ENCODE results near the gene ZSCAN22. TPM values are rescaled to one million over a fixed set of nuclear protein-coding genes. Genes with fewer than 3 reads are reported as not detected.

Gene ZSCAN22
- total RNA-seq, 2 donors from 2014 or later: 1.6 to 2.6 TPM

DNA sequence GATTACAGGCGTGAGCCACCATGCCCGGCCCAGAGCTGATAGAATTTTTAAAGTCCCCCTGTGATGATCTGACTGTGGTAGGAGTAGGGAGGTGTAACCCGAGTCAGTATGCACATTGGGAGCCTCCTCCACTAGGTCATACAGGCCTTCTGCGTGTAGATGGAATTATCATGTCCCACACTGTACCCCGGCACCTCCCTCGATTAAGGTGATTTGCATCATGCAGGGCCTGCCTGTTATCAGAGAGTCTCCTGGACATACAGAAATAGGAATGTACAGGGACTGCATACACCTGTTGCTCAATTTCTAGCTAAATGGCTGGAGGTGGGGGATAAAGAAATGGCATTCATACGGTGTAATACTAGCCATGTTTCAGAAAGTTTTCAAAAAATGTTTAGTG is 22.5 kb upstream of the ZSCAN22 start:
- peak overlapping the region; percentile 76 to 90 for H3K27ac ChIP-seq
- H3K4me1 ChIP-seq: peaks cover 0 to 12% of the 10 kb centered on the region in 2 donors
- DNase-seq (ENCODE audit: low spot score): no peak
- no peaks in the 10 kb centered on the region for H3K9me3 ChIP-seq
- H3K36me3 ChIP-seq: peaks cover 25% of the 10 kb centered on the region
- H3K27me3 ChIP-seq: no peaks in the 10 kb centered on the region
- H3K4me3 ChIP-seq: peak overlapping the region in 1 of 2 donors; percentile 82
- TF ChIP-seq, protein P1, sequence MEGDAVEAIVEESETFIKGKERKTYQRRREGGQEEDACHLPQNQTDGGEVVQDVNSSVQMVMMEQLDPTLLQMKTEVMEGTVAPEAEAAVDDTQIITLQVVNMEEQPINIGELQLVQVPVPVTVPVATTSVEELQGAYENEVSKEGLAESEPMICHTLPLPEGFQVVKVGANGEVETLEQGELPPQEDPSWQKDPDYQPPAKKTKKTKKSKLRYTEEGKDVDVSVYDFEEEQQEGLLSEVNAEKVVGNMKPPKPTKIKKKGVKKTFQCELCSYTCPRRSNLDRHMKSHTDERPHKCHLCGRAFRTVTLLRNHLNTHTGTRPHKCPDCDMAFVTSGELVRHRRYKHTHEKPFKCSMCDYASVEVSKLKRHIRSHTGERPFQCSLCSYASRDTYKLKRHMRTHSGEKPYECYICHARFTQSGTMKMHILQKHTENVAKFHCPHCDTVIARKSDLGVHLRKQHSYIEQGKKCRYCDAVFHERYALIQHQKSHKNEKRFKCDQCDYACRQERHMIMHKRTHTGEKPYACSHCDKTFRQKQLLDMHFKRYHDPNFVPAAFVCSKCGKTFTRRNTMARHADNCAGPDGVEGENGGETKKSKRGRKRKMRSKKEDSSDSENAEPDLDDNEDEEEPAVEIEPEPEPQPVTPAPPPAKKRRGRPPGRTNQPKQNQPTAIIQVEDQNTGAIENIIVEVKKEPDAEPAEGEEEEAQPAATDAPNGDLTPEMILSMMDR (IDR thresholded peaks at IDR 0.05): no peak

- no peaks in the 10 kb centered on the region for H3K27me3 ChIP-seq
- peaks cover 0 to 12% of the 10 kb centered on the region in 2 donors for H3K4me1 ChIP-seq
- H3K9me3 ChIP-seq: no peaks in the 10 kb centered on the region
- H3K36me3 ChIP-seq: peaks cover 22% of the 10 kb centered on the region
- no peak for DNase-seq (ENCODE audit: low spot score)
- peak overlapping the region; percentile 76 to 90 for H3K27ac ChIP-seq
- peak overlapping the region; percentile 17 to 82 for H3K4me3 ChIP-seq
- TF ChIP-seq, protein P1 (IDR thresholded peaks at IDR 0.05): no peak
Observed at GRCh38 chr19:58304748-58305064, 22.1 kb upstream of the ZSCAN22 start.

DNA sequence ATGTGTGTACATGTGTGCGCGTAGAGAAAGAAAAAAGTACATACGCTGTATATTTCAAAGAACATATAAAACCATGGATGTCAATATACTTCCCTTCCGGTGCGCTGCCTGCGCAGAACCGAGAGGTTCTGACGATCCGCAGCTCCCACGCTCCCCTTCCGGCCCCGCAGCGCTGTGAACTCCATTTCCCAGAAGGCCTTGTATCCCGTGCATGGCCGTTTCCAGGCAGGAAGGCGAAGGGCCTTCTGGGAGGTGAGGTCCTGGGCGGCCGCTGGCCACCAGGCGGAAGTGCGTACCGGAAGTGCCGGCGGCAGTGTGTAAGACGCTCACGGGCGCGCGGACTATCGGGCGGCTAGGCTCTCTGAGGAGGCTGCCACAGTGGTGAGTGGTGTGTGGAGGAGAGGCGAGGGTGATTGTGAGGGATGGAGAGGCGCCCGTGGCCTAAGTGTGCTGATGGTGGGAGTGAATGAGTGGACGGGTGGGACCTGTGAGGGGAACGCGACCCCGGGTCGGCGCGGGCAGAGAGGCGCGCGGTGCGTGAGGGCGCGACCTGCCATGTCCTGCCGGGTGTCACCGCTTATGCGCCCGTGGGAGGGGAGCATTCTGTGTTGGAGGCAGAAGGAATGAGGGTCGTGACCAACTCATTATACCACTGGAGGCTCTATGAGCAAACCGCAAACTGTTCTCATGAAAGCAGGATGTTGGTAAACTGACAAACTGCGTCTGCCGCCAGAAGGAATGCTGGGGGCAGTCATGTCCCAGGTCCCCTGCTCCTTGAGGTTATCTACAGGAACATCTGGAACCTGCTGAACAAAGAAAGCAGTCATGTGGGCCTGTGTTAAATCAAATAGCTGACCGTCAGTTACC is 21.5 kb upstream of the ZSCAN22 start, which contains the start of gene ERVK3-1:
Gene ERVK3-1, plus strand, starts transcription at position 313 of the 867 bp plus-strand sequence. CDS start 6,792 bp downstream, outside the sequence.
- peak; percentile 98 for DNase-seq (ENCODE audit: low spot score)
- peak within 1 kb of the TSS; percentile 76 to 82 for H3K4me3 ChIP-seq
- peak within 1 kb of the TSS; percentile 76 to 90 for H3K27ac ChIP-seq
- peaks cover 16% of the 10 kb centered on the region for H3K36me3 ChIP-seq
- H3K9me3 ChIP-seq: no peaks in the 10 kb centered on the region
- TF ChIP-seq, protein P1 (IDR thresholded peaks at IDR 0.05): peak in 1 of 2 donors; percentile 20
- H3K27me3 ChIP-seq: no peaks in the 10 kb centered on the region
- H3K4me1 ChIP-seq: peaks cover 0 to 12% of the 10 kb centered on the region in 2 donors

- H3K27ac ChIP-seq: peak overlapping the region; percentile 76 to 90
- H3K4me1 ChIP-seq: peaks cover 0 to 12% of the 10 kb centered on the region in 2 donors
- H3K27me3 ChIP-seq: no peaks in the 10 kb centered on the region
- DNase-seq (ENCODE audit: low spot score): no peak
- H3K4me3 ChIP-seq: peak overlapping the region; percentile 76 to 82
- no peaks in the 10 kb centered on the region for H3K9me3 ChIP-seq
- peaks cover 12% of the 10 kb centered on the region for H3K36me3 ChIP-seq
- TF ChIP-seq, protein P1 (IDR thresholded peaks at IDR 0.05): no peak
Observed at GRCh38 chr19:58305932-58306323, 20.9 kb upstream of the ZSCAN22 start.

GRCh38 chr19:58307736-58308135 is 19.1 kb upstream of the ZSCAN22 start:
- Histone ChIP-seq H3K27me3 (no peaks in the 10 kb centered on the region), H3K27ac (no peak overlapping the region), H3K4me3 (no peak overlapping the region), H3K36me3 (peaks cover 29% of the 10 kb centered on the region), H3K4me1 (peaks cover 0 to 12% of the 10 kb centered on the region in 2 donors), H3K9me3 (no peaks in the 10 kb centered on the region)
- DNase-seq (ENCODE audit: low spot score): no peak
- TF ChIP-seq, protein P1 (IDR thresholded peaks at IDR 0.05): no peak

Data from right atrium auricular region (tissue), 2 donors.